Neural cell (in vitro differentiated cells): Measurements from ENCODE around the gene RND2. TPM values are rescaled to one million over a fixed set of nuclear protein-coding genes. Genes with fewer than 3 reads are reported as not detected.

Experiments used
- H2AFZ ChIP-seq: fragments of 200-600, 300-800 bp; sonication (generic), shearing (Covaris generic); 2 replicates; pipeline ENCODE4 v1.6.0; 2014; ENCODE audit warnings: low read depth, mild to moderate bottlenecking, antibody characterized with exemption, low read length, moderate library complexity
- H3F3A ChIP-seq: fragments of 200-600 bp; shearing (Covaris generic); 2 replicates; pipeline ENCODE4 v1.6.1; 2016; ENCODE audit warnings: mild to moderate bottlenecking, moderate library complexity, mixed read lengths, antibody characterized with exemption, low read length; ENCODE audit not compliant: insufficient read depth, poor library complexity, severe bottlenecking
- H3K27ac ChIP-seq: fragments of 200-600, 300-800 bp; sonication (generic), shearing (Covaris generic); 2 replicates; pipeline ENCODE4 v1.5.1; 2014; ENCODE audit warnings: mild to moderate bottlenecking, low read length, moderate library complexity
- H3K27me3 ChIP-seq: fragments of 300-800, 200-600 bp; sonication (generic), shearing (Covaris generic); 2 replicates; pipeline ENCODE4 v1.6.0; 2014; ENCODE audit warnings: mild to moderate bottlenecking, low read depth, low read length, moderate library complexity; ENCODE audit not compliant: insufficient read depth
- H3K36me3 ChIP-seq: fragments of 300-800, 200-600 bp; sonication (generic), shearing (Covaris generic); 2 replicates; pipeline ENCODE4 v1.5.1; 2014; ENCODE audit warnings: mild to moderate bottlenecking, antibody characterized with exemption, low read length, moderate library complexity; ENCODE audit not compliant: insufficient read depth
- H3K4me2 ChIP-seq: fragments of 300-800, 200-600 bp; sonication (generic), shearing (Covaris generic); 2 replicates; pipeline ENCODE4 v1.6.0; 2014; ENCODE audit warnings: mild to moderate bottlenecking, low read length
- H3K4me3 ChIP-seq: fragments of 300-800, 200-600 bp; sonication (generic), shearing (Covaris generic); 2 replicates; pipeline ENCODE4 v1.5.1; 2014; ENCODE audit warnings: mild to moderate bottlenecking, low read length, moderate library complexity
- H3K79me2 ChIP-seq: fragments of 200-600 bp; shearing (Covaris generic); replicated peaks from 2 replicates; pipeline ENCODE4 v1.6.0; 2014; ENCODE audit warnings: mild to moderate bottlenecking, low read length, moderate library complexity; ENCODE audit not compliant: insufficient read depth
- H3K9ac ChIP-seq: fragments of 300-800, 200-600 bp; sonication (generic), shearing (Covaris generic); 2 replicates; pipeline ENCODE4 v1.6.1; 2016; ENCODE audit warnings: mild to moderate bottlenecking, low read length, mixed read lengths
- H3K9me2 ChIP-seq: fragments of 200-600 bp; shearing (Covaris generic); 2 replicates; pipeline ENCODE4 v1.6.1; 2016; ENCODE audit warnings: mild to moderate bottlenecking, low read length, mixed read lengths; ENCODE audit not compliant: insufficient read depth
- H3K9me3 ChIP-seq: fragments of 200-600, 300-800 bp; sonication (generic), shearing (Covaris generic); 2 replicates; pipeline ENCODE4 v1.6.1; 2016; ENCODE audit warnings: mild to moderate bottlenecking, mixed run types, low read length, moderate library complexity, mixed read lengths
- H4K20me1 ChIP-seq: fragments of 200-600 bp; shearing (Covaris generic); 2 replicates; pipeline ENCODE4 v1.6.1; 2016; ENCODE audit warnings: mild to moderate bottlenecking, mixed run types; ENCODE audit not compliant: insufficient read depth
- CTCF ChIP-seq: fragments of 450-650 bp; IDR thresholded peaks from 2 replicates; pipeline ENCODE4 v1.5.1; 2014; ENCODE audit warnings: antibody characterized with exemption, mild to moderate bottlenecking, moderate library complexity; ENCODE audit not compliant: poor library complexity, severe bottlenecking
- EP300 ChIP-seq: fragments of 450-650 bp; conservative IDR thresholded peaks from 2 replicates; pipeline ENCODE4 v1.6.1; 2014; ENCODE audit warnings: antibody characterized with exemption, mild to moderate bottlenecking, moderate library complexity; ENCODE audit not compliant: poor library complexity, severe bottlenecking
- EZH2 ChIP-seq: fragments of 200-600, 300-800 bp; shearing (Covaris generic), sonication (generic); IDR thresholded peaks from 2 replicates; pipeline ENCODE4 v1.6.1; 2014; ENCODE audit warnings: antibody characterized with exemption, low read length, borderline replicate concordance, mild to moderate bottlenecking; ENCODE audit not compliant: insufficient read depth, poor library complexity, severe bottlenecking
- MXI1 ChIP-seq: fragments of 450-650 bp; conservative IDR thresholded peaks from 2 replicates; pipeline ENCODE4 v1.6.1; 2014; ENCODE audit warnings: antibody characterized with exemption, mild to moderate bottlenecking; ENCODE audit not compliant: poor library complexity, severe bottlenecking
- POLR2AphosphoS5 ChIP-seq: IDR thresholded peaks from 2 replicates; pipeline ENCODE4 v1.6.1; 2012
- RAD21 ChIP-seq: fragments of 450-650 bp; conservative IDR thresholded peaks from 2 replicates; pipeline ENCODE4 v1.6.1; 2014; ENCODE audit warnings: antibody characterized with exemption, mild to moderate bottlenecking, moderate library complexity
- SMC3 ChIP-seq: fragments of 450-650 bp; conservative IDR thresholded peaks from 2 replicates; pipeline ENCODE4 v1.6.1; 2014; ENCODE audit warnings: antibody characterized with exemption, mild to moderate bottlenecking, moderate library complexity; ENCODE audit not compliant: poor library complexity
- TAF1 ChIP-seq: IDR thresholded peaks from 2 replicates; pipeline ENCODE4 v1.6.1; 2012; ENCODE audit warnings: low read depth
- polyA plus RNA-seq: library from polyadenylated mRNA; depleted of rRNA; stranded (reverse); fragments of >200 nt; gene quantifications from 2 replicates; pipeline ENCODE4 v1.2.3, GENCODE V29; 2014
- TF ChIP-seq, protein P1 (sequence below): IDR thresholded peaks from 2 replicates; pipeline ENCODE4 v1.6.1; 2012; ENCODE audit warnings: borderline replicate concordance

Gene RND2
- polyA plus RNA-seq, 1 donor from 2014 or later = 43.8 TPM

- H3K79me2 ChIP-seq = peaks cover 7% of the 10 kb centered on the region
- no peak overlapping the region for H3K4me2 ChIP-seq
- H3K4me3 ChIP-seq = no peak overlapping the region
- no peaks in the 10 kb centered on the region for H3K36me3 ChIP-seq
- TF ChIP-seq SMC3 (no peak), EZH2 (no peak), RAD21 (no peak), TAF1 (no peak), CTCF (no peak), EP300 (no peak), MXI1 (no peak), POLR2AphosphoS5 (no peak)
- TF ChIP-seq, protein P1, sequence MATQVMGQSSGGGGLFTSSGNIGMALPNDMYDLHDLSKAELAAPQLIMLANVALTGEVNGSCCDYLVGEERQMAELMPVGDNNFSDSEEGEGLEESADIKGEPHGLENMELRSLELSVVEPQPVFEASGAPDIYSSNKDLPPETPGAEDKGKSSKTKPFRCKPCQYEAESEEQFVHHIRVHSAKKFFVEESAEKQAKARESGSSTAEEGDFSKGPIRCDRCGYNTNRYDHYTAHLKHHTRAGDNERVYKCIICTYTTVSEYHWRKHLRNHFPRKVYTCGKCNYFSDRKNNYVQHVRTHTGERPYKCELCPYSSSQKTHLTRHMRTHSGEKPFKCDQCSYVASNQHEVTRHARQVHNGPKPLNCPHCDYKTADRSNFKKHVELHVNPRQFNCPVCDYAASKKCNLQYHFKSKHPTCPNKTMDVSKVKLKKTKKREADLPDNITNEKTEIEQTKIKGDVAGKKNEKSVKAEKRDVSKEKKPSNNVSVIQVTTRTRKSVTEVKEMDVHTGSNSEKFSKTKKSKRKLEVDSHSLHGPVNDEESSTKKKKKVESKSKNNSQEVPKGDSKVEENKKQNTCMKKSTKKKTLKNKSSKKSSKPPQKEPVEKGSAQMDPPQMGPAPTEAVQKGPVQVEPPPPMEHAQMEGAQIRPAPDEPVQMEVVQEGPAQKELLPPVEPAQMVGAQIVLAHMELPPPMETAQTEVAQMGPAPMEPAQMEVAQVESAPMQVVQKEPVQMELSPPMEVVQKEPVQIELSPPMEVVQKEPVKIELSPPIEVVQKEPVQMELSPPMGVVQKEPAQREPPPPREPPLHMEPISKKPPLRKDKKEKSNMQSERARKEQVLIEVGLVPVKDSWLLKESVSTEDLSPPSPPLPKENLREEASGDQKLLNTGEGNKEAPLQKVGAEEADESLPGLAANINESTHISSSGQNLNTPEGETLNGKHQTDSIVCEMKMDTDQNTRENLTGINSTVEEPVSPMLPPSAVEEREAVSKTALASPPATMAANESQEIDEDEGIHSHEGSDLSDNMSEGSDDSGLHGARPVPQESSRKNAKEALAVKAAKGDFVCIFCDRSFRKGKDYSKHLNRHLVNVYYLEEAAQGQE = no peak
- no peak overlapping the region for H3K27ac ChIP-seq
- no peak overlapping the region for H3K9ac ChIP-seq
- H2AFZ ChIP-seq = no peak overlapping the region
- H3F3A ChIP-seq = no peaks in the 10 kb centered on the region
- H4K20me1 ChIP-seq = no peaks in the 10 kb centered on the region
- H3K27me3 ChIP-seq = no peaks in the 10 kb centered on the region
- no peaks in the 10 kb centered on the region for H3K9me3 ChIP-seq
- no peaks in the 10 kb centered on the region for H3K9me2 ChIP-seq
Observed at GRCh38 chr17:43028221-43028861, 3.3 kb downstream of the RND2 start.

- Histone ChIP-seq H3K27ac (no peak overlapping the region), H3F3A (no peaks in the 10 kb centered on the region), H3K79me2 (peaks cover 7% of the 10 kb centered on the region), H4K20me1 (no peaks in the 10 kb centered on the region), H3K4me2 (no peak overlapping the region), H3K4me3 (no peak overlapping the region), H3K9me2 (no peaks in the 10 kb centered on the region), H3K9me3 (no peaks in the 10 kb centered on the region), H2AFZ (no peak overlapping the region), H3K36me3 (no peaks in the 10 kb centered on the region), H3K9ac (no peak overlapping the region), H3K27me3 (no peaks in the 10 kb centered on the region)
- TF ChIP-seq, protein P1 = no peak
- no peak for TF ChIP-seq SMC3
- TF ChIP-seq CTCF = no peak
- no peak for TF ChIP-seq TAF1
- no peak for TF ChIP-seq EP300
Observed at GRCh38 chr17:43030137-43030767, 5.2 kb downstream of the RND2 start.
